Ecto neural progenitor cell (in vitro differentiated cells): Measurements from ENCODE around the gene TBC1D16.

Source experiments
- DNase-seq: peaks from one replicate; pipeline ENCODE4 v3.0.0-alpha.2; 2018; ENCODE audit warnings: low spot score

TBC1D16 gene

GRCh38 chr17:79938336-79939093 lies 97.2 kb downstream of the TBC1D16 start:
- DNase-seq = no peak

GRCh38 chr17:79937391-79938335 lies 98.0 kb downstream of the TBC1D16 start:
- DNase-seq = no peak

- DNase-seq = no peak
These were observed 98.9 kb downstream of the TBC1D16 start for GRCh38 chr17:79936641-79937381.

- DNase-seq = no peak
These were observed 99.6 kb downstream of the TBC1D16 start for GRCh38 chr17:79936050-79936449.

- no peak for DNase-seq
These were observed 100.3 kb downstream of the TBC1D16 start for GRCh38 chr17:79935197-79935885.

- no peak for DNase-seq
These were observed 101.1 kb downstream of the TBC1D16 start for GRCh38 chr17:79934653-79934970.

GRCh38 chr17:79933863-79934652 lies 101.6 kb downstream of the TBC1D16 start:
- no peak for DNase-seq

- DNase-seq = no peak
These were observed 103.0 kb downstream of the TBC1D16 start for GRCh38 chr17:79932451-79933306.

GRCh38 chr17:79931817-79932309 lies 103.8 kb downstream of the TBC1D16 start:
- DNase-seq = no peak

- no peak for DNase-seq
These were observed 104.5 kb downstream of the TBC1D16 start for GRCh38 chr17:79930877-79931816.

GRCh38 chr17:79930062-79930876 lies 105.4 kb downstream of the TBC1D16 start:
- peak; percentile 84 for DNase-seq

GRCh38 chr17:79929257-79930061 lies 106.2 kb downstream of the TBC1D16 start:
- no peak for DNase-seq

GRCh38 chr17:79928502-79929256 lies 107.0 kb downstream of the TBC1D16 start:
- DNase-seq = no peak

- DNase-seq = no peak
These were observed 107.8 kb downstream of the TBC1D16 start for GRCh38 chr17:79927688-79928501.

- no peak for DNase-seq
These were observed 108.5 kb downstream of the TBC1D16 start for GRCh38 chr17:79927136-79927661.
